Renal pelvis (tissue), 4 donors: ENCODE measurements around the gene NAV2. TPM values are rescaled to one million over a fixed set of nuclear protein-coding genes. Genes with fewer than 3 reads are reported as not detected.

Experiments used
- DNase-seq: peaks from one replicate; pipeline ENCODE4 v3.0.0-alpha.2; 2013
- polyA plus RNA-seq, 3 donors: library from polyadenylated mRNA; unstranded; fragments of 120-200 nt; gene quantifications; one replicate each; pipeline ENCODE4 v1.2.1, GENCODE V29; 2013; ENCODE audit not compliant: insufficient read length in 3 of 3

The NAV2 gene
- polyA plus RNA-seq, 3 donors: 34.4 to 54.8 (median 48.4) TPM

DNA sequence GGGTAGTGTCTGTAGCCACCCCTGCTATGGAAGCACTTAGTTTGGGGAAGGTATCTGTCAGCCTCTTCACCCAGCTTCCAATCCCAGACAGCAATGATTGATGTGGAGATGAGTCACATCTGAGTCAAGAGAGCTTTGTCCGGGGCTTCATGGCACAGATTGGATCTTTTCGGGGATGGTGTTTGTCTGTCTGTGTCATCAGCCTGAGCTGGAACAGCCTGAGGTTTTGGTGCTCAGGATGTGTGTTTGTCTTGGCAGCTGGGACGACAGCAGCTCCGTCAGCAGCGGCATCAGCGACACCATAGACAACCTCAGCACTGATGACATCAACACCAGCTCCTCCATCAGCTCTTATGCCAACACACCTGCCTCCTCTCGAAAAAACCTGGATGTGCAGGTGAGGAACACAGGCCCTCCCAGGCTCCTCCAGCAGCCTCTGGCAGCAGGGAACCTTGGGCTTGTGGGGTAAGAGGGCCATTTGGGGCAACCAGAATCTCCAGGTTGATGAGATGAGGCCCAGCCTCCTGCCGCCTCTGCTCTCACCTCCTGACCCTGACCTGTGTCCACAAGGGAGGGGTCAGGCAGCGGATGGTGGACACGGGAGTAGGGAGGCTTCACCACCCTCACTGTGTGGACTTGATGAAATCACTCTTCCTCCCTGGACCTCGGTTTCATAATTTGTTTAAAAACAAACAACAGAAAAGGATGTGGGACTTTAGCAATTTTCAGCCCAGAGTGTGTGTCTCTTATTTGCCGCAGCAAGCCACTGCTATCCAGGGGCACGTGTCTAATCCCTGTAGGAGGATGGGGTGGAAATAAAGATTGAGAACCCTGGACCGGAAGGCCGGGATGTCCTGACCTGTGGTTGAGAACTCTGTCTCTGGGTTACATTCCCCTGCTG is 323.3 kb downstream of the NAV2 start:
- no peak for DNase-seq

DNA sequence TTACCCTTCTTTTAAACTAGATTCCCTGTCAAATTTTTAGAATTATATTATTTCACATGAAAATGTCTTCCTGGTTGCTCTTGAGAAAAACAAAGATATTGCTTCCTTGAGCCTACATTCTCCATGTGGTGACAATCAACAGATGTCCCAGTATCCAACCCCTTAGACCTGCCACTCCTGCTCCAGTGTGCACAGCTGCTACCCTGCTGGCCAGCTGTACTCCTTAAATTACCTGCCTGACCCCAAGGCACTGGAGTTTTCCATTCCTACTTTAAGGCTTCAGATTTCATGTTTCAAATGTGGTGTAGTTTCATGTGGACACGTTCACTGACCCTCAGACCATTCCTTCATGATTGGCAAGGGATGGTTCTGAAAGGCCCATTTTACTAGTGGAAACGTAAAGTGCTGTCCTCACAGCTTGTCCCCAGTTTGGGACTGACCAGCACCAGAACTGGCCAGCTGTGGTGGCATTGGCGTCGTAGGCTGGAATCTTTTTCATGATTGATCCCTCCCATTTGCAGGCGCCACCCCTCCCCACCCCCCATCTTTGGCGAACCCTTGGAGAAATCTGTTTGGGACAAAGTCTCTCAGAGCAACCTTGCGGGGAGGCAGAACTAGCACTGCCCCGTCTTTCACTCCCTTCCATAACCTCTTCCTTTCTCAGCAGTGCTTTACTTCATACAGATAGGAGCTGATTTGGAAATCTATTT is 324.1 kb downstream of the NAV2 start:
- no peak for DNase-seq

DNA sequence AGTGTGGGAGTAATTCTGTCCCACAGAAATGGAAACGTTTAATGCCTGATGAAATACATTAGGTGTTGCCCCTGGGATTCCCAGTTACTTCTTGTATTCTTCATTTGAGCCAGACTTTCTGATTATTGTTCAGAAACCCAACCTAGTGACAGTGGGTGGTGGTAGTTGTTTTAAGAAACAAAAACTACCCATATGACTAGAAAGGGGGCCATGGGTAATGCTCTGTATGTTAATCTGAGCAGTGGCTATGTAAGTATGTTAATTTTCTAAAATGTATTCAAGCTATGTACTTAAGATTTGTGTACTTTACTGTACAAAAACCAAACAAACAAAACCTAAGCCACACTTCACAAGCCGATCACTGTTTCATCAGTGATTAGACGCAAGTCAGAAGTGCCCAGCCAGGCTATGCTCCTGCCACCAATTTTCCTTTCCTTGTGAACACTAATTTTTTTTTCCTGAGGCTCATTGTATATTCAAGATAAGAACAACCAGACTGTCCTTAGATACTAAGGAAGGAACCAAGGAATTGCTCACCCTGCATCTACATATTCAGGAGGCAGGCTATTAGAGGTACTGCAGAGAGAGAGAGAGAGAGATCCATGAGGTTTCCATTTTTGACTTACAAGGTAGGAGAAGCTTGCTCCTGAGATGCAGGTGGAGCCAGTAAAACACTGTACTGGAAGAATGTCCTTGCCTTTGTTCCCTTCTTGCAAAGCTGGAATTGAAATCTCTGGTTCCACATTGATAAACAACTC is 324.9 kb downstream of the NAV2 start:
- no peak for DNase-seq

DNA sequence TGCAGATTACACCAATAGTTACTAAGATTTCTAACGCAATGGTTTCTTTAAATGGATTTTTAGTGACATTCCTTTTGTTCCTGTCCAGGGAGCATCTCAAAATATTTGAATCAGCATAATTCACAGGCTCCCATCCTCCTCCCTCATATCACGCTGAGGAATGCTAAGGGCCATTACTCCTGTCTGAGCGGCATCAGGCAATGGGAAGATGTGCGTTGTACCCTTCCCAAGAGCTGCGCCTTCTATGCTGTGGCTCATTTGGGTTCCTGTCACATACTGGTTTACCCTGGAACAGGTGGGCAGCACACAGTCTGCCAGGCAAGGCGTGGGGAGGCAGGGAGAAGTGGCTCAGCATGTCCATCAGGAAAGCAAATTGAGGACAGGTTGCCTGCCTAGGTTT is 325.8 kb downstream of the NAV2 start:
- DNase-seq: no peak

DNA sequence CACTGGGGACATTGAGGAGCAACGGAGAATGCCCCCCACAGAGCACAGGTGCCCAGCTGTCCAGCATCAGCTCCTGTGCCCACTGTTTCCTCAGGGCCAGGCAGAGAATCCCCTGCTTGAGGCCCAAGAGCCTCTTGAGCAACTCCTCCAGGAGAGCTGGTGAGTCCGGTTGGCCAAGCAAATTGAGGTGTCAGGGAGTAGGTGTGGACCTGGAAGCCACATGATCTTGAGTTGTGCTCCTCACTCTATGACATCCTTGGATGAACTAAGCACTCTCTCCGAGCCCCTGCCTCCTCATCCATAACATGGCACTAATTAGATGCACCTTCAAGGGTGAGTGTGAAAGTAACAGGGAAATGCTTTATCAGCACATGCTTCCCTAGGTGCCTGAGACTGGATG is 326.3 kb downstream of the NAV2 start:
- no peak for DNase-seq

DNA sequence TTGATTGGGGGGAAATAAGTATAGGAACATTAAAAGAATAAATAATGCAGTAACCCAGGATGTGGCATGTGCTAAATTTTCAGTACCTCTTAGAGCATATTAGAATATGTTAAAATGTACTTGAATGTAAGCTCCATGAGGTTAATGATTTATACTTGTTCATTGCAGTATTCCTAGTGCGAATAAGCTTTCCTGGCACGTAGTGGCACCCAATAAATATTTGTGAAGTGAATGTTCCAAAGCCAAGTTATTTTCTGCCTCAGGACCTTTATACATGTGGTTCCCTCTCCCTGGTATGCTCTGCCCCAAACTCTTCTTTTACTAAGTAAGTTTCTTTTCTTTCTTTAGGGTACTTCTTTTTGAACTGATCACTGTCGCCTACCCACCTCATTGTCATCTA is 328.9 kb downstream of the NAV2 start:
- no peak for DNase-seq

DNA sequence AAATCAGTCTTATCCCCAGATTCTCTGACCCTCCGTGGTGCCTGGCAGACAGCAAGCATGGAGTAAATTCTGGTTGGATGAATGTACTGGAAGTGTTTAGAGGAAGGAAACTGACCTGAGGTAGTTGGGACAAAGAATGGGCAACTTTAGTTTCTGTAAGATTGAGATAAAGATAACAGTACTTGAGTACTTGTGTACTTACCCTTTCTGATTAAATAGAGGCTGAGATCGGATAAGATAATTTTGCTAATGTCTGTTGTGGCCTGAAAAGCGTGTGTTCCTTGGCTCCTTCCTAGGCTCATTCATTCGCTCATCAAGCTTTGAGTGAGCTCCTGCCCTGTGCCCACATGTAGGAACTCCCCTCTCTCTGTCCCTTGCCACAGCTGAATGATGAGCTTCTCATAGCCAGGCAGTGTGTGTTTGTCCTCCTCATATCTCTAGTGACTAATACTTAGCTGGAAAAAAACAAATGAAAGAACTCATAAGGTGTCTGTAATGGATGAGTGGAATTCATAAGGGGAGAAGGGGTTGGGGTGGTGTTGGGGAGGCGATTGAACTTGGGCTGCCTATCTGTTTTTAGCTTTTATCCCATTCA is 329.5 kb downstream of the NAV2 start:
- no peak for DNase-seq

DNA sequence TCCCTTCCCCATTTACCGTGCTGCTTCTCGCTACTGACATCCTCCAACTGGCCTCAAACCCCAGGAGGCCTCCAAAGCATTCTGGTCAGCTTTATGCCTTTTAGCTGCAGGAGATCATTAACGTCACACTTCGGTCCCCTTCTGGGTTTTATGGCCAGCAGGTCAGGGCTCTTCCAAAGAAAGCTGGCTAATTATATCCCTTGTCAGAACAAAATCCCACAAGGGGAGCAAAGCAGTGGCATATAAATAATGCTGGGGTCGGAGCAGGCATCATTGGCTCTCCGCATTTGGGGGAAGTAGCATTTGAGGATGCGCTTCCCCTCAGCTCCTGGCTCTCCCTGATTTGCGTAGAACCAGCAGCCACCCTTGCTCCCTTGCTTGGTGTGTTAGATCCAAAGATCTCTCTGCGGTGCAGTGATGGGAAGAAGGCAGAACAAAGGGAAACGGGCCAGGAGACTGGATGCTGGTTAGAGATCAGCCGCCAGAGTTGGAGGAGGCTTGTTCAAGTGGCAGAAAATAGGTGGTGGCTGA is 330.2 kb downstream of the NAV2 start:
- no peak for DNase-seq

DNA sequence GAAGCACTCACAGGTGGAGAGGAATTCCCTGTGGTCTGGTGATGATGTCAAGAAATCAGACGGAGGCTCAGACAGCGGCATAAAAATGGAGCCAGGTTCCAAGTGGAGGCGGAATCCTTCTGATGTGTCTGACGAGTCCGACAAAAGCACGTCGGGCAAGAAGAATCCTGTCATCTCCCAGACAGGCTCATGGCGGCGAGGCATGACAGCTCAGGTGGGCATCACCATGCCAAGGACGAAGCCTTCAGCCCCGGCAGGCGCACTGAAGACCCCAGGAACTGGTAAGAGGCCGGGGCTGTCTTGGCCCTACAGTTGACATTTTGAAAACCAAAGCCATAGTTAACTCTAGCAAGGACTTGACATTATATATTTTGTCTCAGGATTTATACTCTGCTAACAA is 331.4 kb downstream of the NAV2 start:
- no peak for DNase-seq

DNA sequence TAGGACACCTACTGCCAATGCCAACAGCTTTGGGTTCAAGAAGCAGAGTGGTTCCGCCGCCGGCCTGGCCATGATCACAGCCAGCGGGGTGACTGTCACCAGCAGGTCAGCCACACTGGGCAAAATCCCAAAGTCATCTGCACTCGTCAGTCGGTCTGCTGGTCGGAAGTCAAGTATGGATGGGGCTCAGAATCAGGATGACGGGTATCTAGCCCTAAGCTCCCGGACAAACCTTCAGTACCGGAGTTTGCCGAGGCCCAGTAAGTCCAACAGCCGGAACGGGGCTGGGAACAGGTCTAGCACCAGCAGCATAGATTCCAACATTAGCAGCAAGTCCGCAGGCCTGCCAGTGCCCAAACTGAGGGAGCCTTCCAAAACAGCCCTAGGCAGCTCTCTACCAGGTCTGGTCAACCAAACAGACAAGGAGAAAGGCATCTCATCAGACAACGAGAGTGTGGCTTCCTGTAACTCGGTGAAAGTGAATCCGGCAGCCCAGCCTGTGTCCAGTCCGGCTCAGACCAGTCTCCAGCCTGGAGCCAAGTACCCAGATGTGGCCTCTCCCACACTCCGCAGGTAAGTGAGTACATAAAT is 332.6 kb downstream of the NAV2 start:
- no peak for DNase-seq

DNA sequence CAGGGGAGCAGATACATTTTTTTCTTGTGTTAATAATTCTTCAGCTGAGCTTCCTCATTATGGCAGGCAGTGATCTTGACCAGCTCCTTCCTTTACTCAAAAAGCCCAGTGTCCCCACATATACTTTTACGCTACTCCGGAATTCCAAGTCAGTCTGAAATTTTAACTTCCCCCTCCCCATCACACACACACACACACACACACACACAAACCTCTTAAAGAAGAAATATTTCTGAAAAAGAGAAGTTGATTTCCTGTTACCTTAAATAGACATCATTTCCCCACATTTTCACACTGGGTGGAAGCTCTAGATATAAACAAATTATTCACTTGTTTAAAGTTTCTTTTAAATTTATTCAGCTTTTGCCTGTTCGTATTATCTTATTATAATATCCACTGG is 333.8 kb downstream of the NAV2 start:
- DNase-seq: no peak

DNA sequence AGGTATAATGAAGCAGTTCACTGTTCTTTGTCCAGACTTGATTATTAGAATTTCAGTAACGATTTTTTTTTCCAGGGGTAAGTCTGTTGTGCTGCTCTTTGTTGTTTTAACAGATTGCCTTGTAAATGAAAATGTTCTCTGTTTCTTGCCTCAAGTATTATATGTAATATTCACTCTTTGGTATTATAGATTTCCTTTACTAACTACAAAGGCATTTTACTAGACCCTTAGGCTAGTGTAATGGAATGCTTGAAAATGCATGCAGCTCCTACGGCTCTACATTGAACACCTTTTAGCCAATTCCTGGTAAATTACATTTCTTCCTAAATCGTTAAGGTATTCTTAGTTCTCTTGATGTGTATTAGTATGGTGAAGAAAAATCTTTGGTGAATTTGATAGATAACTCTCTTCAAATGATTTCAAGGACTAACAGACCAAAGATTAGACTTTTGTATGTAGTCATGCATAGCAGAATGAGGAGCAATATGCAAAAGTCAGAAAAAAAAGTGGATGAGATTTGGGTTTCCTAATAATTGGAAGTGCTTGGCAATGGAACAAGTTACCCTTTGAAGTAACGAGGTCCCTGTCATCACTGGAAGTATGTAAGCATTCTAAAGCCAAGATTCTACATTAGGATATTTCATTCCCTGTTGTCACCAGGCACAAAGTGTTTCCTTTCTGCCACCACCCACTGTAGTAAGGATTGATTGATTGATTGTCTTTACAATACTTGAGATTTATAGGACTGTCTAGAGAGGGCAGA is 334.6 kb downstream of the NAV2 start:
- no peak for DNase-seq

DNA sequence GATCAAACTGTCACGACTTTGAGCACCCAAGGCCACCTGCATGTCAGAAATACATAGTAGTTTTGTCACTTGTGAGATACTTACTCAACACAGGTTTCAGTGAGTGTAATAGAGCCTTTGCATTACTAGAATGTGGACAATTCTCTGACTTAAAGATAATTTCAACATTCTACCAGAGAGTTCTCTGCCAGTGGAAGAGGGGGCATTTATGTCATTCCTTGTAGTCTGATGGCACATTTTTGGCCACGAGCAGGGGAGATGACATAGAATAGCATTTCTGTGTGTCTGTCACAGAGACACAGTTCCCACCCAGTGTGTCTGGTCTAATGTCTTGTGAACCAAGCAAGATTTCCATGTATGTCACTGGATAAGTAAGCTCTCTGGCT is 335.1 kb downstream of the NAV2 start:
- DNase-seq: no peak

DNA sequence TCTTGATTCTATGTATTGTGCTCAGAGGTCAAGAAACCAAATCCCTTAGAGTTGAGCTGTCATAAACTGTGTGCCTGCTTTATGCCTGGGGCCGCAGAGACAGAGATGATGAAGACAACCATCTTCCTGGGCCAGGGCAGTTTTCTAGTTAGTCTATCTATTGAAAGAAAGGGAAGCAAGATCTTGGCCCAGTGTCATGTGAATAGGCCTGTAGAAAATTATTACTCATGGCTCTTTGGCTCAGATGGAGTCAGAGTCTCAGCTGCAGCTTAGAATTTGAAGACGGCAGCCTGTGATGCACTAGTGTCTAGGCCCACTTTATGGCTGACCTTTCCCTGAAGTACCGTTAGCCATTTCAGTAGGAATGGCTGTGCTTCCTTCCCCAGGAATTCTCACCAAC is 335.6 kb downstream of the NAV2 start:
- no peak for DNase-seq

DNA sequence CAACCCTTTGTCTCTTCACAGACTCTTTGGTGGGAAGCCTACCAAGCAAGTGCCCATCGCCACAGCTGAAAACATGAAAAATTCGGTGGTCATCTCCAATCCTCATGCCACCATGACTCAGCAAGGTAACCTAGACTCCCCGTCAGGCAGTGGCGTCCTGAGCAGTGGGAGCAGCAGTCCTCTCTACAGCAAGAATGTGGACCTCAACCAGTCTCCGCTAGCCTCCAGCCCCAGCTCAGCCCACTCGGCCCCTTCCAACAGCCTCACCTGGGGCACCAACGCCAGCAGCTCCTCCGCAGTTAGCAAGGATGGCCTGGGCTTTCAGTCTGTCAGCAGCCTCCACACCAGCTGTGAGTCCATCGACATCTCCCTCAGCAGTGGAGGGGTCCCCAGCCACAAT is 336.1 kb downstream of the NAV2 start:
- DNase-seq: no peak

DNA sequence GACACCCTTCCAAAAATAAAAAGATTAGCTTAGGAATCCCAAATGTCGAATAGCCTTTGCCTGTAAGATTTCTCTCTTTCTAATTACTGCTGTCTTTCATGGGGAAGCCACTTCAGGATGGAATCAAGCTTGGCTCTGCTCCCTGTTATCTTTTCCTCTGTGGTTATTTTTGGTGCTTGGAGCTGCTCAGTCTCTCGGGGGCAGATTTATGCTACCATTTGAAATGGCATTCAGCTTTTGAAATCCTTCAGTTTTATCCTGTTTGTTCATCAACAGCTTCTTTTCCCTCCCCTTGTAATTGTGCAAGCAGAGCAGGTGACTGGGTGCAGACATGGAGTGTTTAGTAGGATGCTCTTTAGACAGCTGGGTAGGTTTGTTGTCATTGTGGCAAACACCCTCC is 336.6 kb downstream of the NAV2 start:
- DNase-seq: no peak

DNA sequence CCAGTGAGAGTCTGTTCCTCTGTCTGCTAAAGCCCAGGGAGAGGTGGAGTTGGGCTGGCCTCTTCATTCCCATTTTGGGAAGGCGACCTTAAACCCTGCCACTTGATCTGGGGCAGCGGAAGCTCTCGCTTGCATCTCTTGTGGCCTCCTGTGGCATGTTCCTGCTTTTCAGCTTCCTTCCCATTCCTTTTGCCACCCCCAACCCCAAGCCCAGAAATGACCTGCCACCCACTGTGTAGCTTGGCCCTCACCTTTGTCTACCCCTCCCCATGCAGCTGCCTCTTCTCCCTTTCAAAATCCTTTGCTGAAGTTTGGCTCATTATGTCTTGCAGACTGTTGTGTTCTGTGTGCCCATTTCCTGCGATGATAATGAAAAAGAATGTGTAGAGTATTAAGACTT is 337.4 kb downstream of the NAV2 start:
- no peak for DNase-seq

DNA sequence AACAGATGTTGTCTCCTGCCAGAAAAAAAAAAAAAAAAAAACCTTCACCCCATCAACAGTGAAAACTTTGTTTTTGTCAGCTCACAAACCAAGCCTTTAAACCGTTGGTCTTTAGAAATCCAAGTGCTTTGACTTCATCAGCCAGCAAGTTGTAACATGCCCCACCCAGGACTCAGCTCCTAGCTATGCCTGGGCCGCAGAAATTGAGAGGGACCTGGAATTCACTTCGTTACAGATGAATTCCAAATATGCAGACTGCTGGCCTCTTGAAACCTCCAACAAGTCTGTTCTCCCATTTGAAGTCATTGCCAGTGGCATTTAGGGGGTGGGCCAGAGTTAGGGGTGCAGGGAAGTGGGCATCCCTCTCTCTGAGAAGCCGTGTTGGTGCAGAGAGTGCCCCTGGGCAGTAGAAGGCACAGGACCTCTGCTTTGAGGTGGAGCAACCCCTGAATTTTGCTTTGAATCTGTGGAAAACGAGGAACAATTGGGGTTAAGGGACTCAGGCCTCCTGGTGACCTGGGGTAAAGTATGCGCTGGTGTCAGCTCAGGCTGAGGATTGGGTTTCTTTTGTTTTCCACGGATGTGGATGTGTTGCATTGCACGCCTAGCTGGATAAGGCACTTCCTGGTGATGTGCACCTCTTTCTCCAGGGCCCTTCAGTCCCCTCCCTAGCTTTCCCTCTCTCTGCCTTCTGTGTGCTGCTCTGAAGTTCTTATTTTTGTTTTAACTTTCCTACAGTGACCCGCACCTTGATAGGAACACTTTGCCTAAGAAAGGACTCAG is 338.1 kb downstream of the NAV2 start:
- DNase-seq: no peak

DNA sequence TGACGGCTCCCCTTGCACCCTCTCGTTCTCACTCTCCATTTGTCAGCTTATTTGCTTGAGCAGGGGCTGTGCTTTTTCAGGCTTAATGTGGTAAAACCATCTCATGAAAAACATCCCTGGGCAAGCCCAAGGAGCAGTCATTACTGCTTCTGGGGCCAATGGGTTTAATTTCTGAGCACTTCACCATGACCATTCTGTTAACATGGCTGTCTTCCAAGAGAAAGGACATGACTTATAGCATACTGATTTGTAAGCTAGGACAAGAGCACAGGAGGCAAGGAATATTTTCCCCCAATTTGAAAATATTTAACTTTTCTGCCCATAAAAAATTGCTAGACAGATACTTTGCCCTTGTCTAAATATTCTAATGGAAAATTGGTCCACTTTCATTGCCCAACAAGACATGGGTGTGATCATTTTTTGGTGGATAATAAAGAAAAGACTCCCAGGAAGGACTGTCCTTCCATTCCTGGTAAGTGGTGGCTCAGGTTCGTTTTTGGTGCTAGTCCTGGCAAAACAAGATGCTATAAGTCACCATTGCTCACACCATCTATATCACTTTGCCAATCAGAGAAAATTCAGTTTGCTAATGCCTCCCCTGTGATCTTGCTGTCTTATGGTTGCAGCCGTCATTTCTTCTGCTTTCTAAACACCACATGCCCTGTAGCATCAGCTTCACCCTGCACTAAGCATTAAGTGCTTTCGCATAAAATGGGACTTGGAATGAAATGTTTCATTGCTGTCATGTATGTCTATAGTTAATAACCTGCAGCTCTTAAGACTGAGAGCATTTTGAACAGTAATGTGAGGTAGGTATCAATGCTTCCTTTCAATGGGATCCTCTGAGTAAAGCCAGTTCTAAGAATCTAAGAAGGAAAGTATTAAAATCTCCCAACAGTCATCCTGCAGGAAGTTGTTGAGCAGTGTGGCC is 339.1 kb downstream of the NAV2 start:
- DNase-seq: no peak
